Transverse colon (tissue), 4 donors: Measurements from ENCODE around the gene VPS8. TPM values are rescaled to one million over a fixed set of nuclear protein-coding genes. Genes with fewer than 3 reads are reported as not detected.
"Not testable (repeated sequence)": the region's sequence is repeated elsewhere in the genome, so short reads cannot be mapped to it uniquely, and the experiment has no call there.

Experiments
- DNase-seq: peaks from one replicate; pipeline ENCODE4 v3.0.0-alpha.2; 2019
- H3K27ac ChIP-seq, 4 donors: fragments of 200-600 bp; sonication (generic); 2 replicates each; pipeline ENCODE4 v1.5.1; 2016 to 2018; ENCODE audit warnings: inconsistent platforms in 4 of 4
- H3K27me3 ChIP-seq: fragments of 200-600 bp; sonication (generic); 2 replicates; pipeline ENCODE4 v1.5.1; 2017; ENCODE audit warnings: inconsistent platforms
- H3K36me3 ChIP-seq, 4 donors: fragments of 200-600 bp; sonication (generic); 2 replicates each; pipeline ENCODE4 v1.5.1; 2017 to 2019; ENCODE audit warnings: inconsistent platforms in 4 of 4
- H3K4me1 ChIP-seq, 4 donors: fragments of 200-600 bp; sonication (generic); 2 replicates each; pipeline ENCODE4 v1.5.1; 2017 to 2020; ENCODE audit warnings: inconsistent platforms in 4 of 4
- H3K4me3 ChIP-seq, 4 donors: fragments of 200-600 bp; sonication (generic); 1 replicate in 1 of 4; 2 replicates in 3 of 4; pipeline versions ENCODE4 v1.5.1 to v1.6.1; 2017 to 2019; ENCODE audit warnings: inconsistent platforms in 4 of 4
- H3K9me3 ChIP-seq, 2 donors: fragments of 200-600 bp; sonication (generic); 2 replicates each; pipeline ENCODE4 v1.5.1; 2017 to 2019; ENCODE audit warnings: inconsistent platforms in 2 of 2
- EP300 ChIP-seq: sonication (generic); formaldehyde crosslinking; IDR thresholded peaks from one replicate; pipeline ENCODE4 v1.6.1; 2017; ENCODE audit warnings: antibody characterized with exemption, low read depth
- POLR2A ChIP-seq: fragments of 450-650 bp; IDR thresholded peaks from one replicate; pipeline ENCODE4 v1.6.1; 2016; ENCODE audit warnings: antibody characterized with exemption, mild to moderate bottlenecking, moderate library complexity
- POLR2AphosphoS5 ChIP-seq, 3 donors: sonication (generic); formaldehyde crosslinking; IDR thresholded peaks; one replicate each; pipeline ENCODE4 v1.6.1; 2016; ENCODE audit warnings: antibody characterized with exemption in 3 of 3
- WGBS, 2 donors: methylation state at CpG; one replicate each; pipeline ENCODE4 v1.1.5; 2018; ENCODE audit warnings: low coverage in 1 of 2; 5-methylcytosine and 5-hydroxymethylcytosine counted together
- in situ Hi-C, 4 donors: fragments of 200-750 bp; cut with MboI; loops; one replicate each; pipeline versions ENCODE4 v1.15.0 to v1.15.1; 2017; ENCODE audit warnings: low sequenced_read_pairs in 3 of 4, low pct_ligation_motif_present in 1 of 4, low pct_unique_long_range_greater_than_20kb in 1 of 4
- intact Hi-C: fragments of 100-400 bp; cut with DNase I; formaldehyde crosslinking; loops from one replicate; pipeline ENCODE4 v1.15.1; 2023; ENCODE audit warnings: low total_unique reads
- total RNA-seq, 4 donors: library from RNA; depleted of rRNA; stranded (reverse); fragments of >200 nt; gene quantifications; one replicate each; pipeline ENCODE4 v1.1.0, GENCODE V29; 2016
- TF ChIP-seq, protein P1 (sequence below), 5 experiments: fragments of 200-600 bp in 3 of 5; fragments of 450-650 bp in 2 of 5; sonication (generic) in 3 of 5; IDR thresholded peaks; 1 replicate in 2 of 5; 2 replicates in 3 of 5; pipeline ENCODE4 v1.5.1; 2016 to 2017; ENCODE audit warnings: antibody characterized with exemption in 5 of 5, inconsistent platforms in 3 of 5, mild to moderate bottlenecking in 2 of 5, moderate library complexity in 1 of 5

VPS8 gene
- total RNA-seq, 4 donors from 2014 or later: 35.8 to 115 (median 70.3) TPM

DNA sequence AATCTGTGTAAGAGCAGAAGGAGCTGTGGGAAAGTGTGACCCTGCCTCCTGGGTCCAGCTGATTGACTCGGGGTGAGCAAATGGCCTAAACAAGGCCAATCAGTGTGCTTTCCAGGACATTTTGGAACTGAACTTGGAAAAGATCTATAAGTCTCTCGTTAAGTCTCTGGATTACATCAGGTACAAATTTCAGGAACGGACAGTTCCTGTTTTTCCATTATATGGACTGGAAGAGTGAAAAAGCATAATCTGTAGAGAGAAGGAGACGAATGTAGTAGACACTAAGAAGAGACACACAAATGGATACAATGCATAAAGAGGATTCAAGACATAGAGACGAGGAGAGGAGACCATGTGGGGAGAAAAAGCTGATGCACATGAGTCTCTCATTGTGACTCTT is 173.6 kb downstream of the VPS8 start:
- intact Hi-C loops: no loop called here

DNA sequence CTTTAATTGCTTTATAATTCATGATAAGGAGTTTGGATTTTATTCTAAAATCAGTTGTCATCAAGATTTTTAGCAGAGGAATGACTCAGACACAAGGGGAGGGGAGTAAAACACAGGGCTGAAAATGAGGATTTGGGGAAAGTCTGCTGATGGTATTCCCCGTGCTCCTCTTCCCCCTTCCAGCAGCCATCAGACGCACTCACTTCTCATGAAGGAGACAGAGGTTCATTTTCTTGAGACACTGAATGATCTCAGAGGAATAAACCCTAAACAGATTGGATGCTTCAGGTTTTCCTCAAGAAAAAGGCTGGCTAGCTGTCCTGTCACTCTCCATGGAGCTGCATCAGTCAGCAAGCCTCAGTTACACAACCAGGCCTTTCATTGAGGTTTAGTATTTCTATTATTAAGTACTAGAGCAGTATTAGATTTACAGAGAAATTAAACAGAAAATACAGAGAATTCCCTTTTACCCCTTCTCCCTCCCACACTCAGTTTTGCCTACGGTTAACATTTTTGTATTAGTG is 174.5 kb downstream of the VPS8 start:
- 96 to 100% methylated on average over 3 of the region's 3 CpGs for WGBS, 2 donors
- peaks cover 0 to 4% (median 0%) of the 10 kb centered on the region in 4 donors for H3K4me1 ChIP-seq
- no peak overlapping the region for H3K4me3 ChIP-seq
- no peaks in the 10 kb centered on the region for H3K9me3 ChIP-seq
- in situ Hi-C loops: no loop called here
- peaks cover 0 to 46% (median 2%) of the 10 kb centered on the region in 4 donors for H3K36me3 ChIP-seq
- no peak overlapping the region for H3K27ac ChIP-seq
- DNase-seq: no peak
- TF ChIP-seq POLR2A (no peak), EP300 (no peak), POLR2AphosphoS5 (IDR thresholded peaks at IDR 0.05) (no peak)
- TF ChIP-seq, protein P1, sequence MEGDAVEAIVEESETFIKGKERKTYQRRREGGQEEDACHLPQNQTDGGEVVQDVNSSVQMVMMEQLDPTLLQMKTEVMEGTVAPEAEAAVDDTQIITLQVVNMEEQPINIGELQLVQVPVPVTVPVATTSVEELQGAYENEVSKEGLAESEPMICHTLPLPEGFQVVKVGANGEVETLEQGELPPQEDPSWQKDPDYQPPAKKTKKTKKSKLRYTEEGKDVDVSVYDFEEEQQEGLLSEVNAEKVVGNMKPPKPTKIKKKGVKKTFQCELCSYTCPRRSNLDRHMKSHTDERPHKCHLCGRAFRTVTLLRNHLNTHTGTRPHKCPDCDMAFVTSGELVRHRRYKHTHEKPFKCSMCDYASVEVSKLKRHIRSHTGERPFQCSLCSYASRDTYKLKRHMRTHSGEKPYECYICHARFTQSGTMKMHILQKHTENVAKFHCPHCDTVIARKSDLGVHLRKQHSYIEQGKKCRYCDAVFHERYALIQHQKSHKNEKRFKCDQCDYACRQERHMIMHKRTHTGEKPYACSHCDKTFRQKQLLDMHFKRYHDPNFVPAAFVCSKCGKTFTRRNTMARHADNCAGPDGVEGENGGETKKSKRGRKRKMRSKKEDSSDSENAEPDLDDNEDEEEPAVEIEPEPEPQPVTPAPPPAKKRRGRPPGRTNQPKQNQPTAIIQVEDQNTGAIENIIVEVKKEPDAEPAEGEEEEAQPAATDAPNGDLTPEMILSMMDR (IDR thresholded peaks at IDR 0.05): no peak
- intact Hi-C loops: no loop called here
- no peaks in the 10 kb centered on the region for H3K27me3 ChIP-seq

More for the DNA sequence above, 173.6 kb downstream of the VPS8 start:
- no peak for TF ChIP-seq POLR2A
- TF ChIP-seq POLR2AphosphoS5 (IDR thresholded peaks at IDR 0.05): no peak
- TF ChIP-seq, protein P1 (IDR thresholded peaks at IDR 0.05): no peak
- TF ChIP-seq EP300: no peak
- H3K4me3 ChIP-seq: no peak overlapping the region
- peaks cover 0 to 46% (median 2%) of the 10 kb centered on the region in 4 donors for H3K36me3 ChIP-seq
- H3K27ac ChIP-seq: no peak overlapping the region
- in situ Hi-C loops: no loop called here
- no peaks in the 10 kb centered on the region for H3K27me3 ChIP-seq
- no peaks in the 10 kb centered on the region for H3K9me3 ChIP-seq
- DNase-seq: no peak
- peaks cover 0 to 9% (median 2%) of the 10 kb centered on the region in 4 donors for H3K4me1 ChIP-seq
- WGBS, 2 donors: 90 to 95% methylated on average over 4 to 5 of the region's 5 CpGs

GRCh38 chr3:184993394-184993793 is 181.4 kb downstream of the VPS8 start:
- in situ Hi-C loops: no loop called here
- H3K9me3 ChIP-seq: no peaks in the 10 kb centered on the region

GRCh38 chr3:185003876-185004275 is 191.9 kb downstream of the VPS8 start:
- H3K4me1 ChIP-seq, H3K9me3 ChIP-seq, in situ Hi-C loops, H3K27me3 ChIP-seq, intact Hi-C loops, H3K4me3 ChIP-seq, DNase-seq, H3K27ac ChIP-seq: not testable (repeated sequence)
- peaks cover 0 to 31% (median 11%) of the 10 kb centered on the region in 4 donors for H3K36me3 ChIP-seq
- WGBS, 2 donors: 96% methylated on average over 16 of the region's 28 CpGs; no CpG with 5 or more reads in 1 of the 2 donors

More at GRCh38 chr3:184993394-184993793, 181.4 kb downstream of the VPS8 start:
- TF ChIP-seq EP300: no peak
- no peak overlapping the region for H3K27ac ChIP-seq
- no peak overlapping the region for H3K4me3 ChIP-seq
- intact Hi-C loops: no loop called here
- 88 to 98% methylated on average over 1 of the region's 1 CpG for WGBS, 2 donors
- no peak for DNase-seq
- peaks cover 0 to 28% (median 14%) of the 10 kb centered on the region in 4 donors for H3K36me3 ChIP-seq
- H3K4me1 ChIP-seq: no peaks in the 10 kb centered on the region
- no peaks in the 10 kb centered on the region for H3K27me3 ChIP-seq

DNA sequence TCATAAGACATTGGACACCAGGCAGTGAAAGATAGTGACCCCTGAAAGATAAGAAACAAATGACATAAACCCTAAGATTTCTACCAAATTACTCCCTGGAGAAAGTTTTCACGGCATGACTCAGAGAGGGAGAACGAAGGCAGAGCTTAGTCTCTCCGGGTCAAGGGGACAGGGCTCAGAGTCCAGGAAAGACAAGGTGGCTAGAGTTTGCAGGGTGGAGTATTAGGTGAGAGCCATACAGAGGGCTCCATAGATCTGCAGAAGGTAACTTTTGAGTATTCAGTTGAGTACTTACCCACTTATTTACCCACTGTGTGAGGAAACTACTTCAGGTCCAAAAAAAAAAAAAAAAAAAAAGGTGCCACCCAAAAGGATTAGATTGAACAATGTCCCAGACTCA is 197.7 kb downstream of the VPS8 start:
- no peaks in the 10 kb centered on the region for H3K4me1 ChIP-seq
- 94% methylated on average over 3 of the region's 3 CpGs; no CpG with 5 or more reads in 1 of the 2 donors for WGBS, 2 donors
- intact Hi-C loops: no loop called here
- no peak for DNase-seq
- H3K27me3 ChIP-seq: no peaks in the 10 kb centered on the region
- peaks cover 0 to 13% (median 2%) of the 10 kb centered on the region in 4 donors for H3K36me3 ChIP-seq
- in situ Hi-C loops: no loop called here
- no peak overlapping the region for H3K27ac ChIP-seq
- H3K4me3 ChIP-seq: no peak overlapping the region
- peaks cover 4 to 12% of the 10 kb centered on the region in 2 donors for H3K9me3 ChIP-seq
- no peak for TF ChIP-seq EP300
- no peak for TF ChIP-seq POLR2AphosphoS5 (IDR thresholded peaks at IDR 0.05)
- TF ChIP-seq POLR2A: no peak
- TF ChIP-seq, protein P1 (IDR thresholded peaks at IDR 0.05): no peak

DNA sequence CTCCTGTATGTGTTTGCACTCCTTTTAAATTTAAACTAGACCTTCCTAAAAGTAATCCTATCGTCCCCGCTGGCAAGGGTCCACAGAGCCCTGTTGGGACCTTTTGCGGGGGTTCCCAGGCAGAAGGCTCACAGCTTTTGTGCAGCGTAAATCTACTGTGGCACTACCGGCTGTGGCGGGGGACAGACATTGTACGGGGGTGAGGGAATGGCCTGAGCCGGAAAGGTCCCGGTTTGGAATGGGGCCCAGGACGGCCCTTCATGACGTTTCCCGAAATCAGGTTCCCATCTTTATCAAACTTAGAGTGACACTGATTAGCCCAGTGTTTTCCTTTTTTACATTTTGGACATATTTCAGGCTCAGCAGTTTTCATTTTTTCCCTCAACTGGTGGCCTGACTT is 205.6 kb downstream of the VPS8 start:
- H3K27ac ChIP-seq, H3K36me3 ChIP-seq, H3K9me3 ChIP-seq, H3K4me3 ChIP-seq, DNase-seq, in situ Hi-C loops, H3K27me3 ChIP-seq, H3K4me1 ChIP-seq, intact Hi-C loops: not testable (repeated sequence)
- 91% methylated on average over 12 of the region's 12 CpGs; no CpG with 5 or more reads in 1 of the 2 donors for WGBS, 2 donors

- H3K4me3 ChIP-seq, in situ Hi-C loops, H3K27ac ChIP-seq, intact Hi-C loops, H3K36me3 ChIP-seq, H3K4me1 ChIP-seq, H3K27me3 ChIP-seq, DNase-seq, H3K9me3 ChIP-seq: not testable (repeated sequence)
- 90 to 92% methylated on average over 4 to 6 of the region's 6 CpGs for WGBS, 2 donors
These were observed 206.0 kb downstream of the VPS8 start for GRCh38 chr3:185017996-185018395.
